OCI-M2 (cell line): Measurements from ENCODE around the gene NR3C1.

Source experiments
- DNase-seq: peaks from one replicate; lab custom pipeline; 2025; ENCODE audit not compliant: unreplicated experiment; lab: John Stamatoyannopoulos, UW

NR3C1 gene

DNA sequence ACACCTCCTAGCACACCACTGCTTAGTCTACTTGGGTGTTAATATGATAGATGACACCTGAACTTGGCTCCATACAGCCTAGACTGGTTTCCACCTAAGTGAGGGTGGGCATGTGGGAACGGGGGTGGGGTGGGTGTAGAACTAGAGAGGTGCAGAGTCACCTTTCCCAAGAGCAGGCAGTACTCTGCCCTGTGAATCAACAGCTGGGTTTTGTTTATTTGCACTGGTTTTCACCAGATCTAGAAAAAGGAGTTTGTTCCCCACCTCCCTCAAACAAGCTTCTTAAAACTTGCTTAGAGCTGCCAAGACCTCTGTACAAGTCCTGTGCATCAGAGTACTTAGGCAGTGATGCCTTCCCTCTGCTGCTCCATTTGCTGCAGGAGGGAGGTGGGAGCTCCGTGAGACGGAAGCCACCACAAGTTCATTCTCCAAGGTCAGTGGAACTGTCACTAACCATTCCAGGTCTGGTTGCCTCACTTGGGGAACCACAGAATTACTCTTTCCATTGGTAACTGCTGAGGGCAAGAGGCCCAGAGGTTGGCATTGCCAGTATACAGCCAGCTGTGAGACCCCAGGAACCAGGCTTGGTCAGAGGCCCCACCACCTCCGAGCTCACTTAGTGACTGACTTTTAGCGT lies 163.5 kb downstream of the NR3C1 start:
- no peak for DNase-seq

GRCh38 chr5:143238620-143239019 lies 164.9 kb downstream of the NR3C1 start:
- no peak for DNase-seq

- DNase-seq: no peak
These were observed 165.8 kb downstream of the NR3C1 start for GRCh38 chr5:143237664-143238063.

DNA sequence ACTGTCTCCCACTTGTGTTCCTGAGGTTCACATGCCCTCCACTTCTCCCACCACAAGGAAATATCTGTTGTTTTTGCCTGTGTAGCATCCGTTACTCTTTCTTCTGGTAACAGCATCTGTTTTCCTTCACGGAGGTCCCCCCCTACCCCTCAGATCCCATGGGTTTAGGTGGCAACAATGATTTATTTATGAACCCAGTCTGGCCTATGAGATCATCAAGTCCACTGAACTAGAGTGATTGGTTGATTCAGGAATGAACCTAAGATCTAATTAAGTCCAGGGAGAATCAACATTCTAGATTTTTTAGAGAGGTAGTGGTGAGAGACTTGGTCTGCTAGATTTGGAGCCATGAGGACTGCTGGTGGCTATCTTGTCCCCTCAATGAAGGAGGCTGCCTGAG lies 166.8 kb downstream of the NR3C1 start:
- no peak for DNase-seq

GRCh38 chr5:143235423-143235822 lies 168.1 kb downstream of the NR3C1 start:
- DNase-seq: no peak

- DNase-seq: no peak
These were observed 169.2 kb downstream of the NR3C1 start for GRCh38 chr5:143234162-143234842.

DNA sequence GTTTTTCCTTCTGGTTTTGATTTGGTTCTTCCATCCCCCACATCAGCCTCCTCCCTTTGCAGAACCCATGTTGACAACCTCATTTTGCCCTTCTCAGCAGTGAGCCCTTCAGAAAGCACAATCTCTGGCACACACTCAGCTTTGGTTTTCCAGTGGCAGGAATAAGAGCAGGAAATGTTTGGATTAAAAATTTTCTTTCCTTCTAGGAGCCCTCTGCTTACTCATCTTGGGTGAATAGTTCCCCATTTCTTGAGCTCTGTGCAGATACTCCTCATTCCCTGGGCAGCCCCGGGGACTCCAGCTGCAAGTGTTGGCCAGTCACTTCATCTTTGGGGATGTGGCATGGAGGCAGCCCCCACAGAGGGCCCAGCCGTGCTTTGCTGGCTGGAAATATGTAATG lies 170.5 kb downstream of the NR3C1 start:
- no peak for DNase-seq

DNA sequence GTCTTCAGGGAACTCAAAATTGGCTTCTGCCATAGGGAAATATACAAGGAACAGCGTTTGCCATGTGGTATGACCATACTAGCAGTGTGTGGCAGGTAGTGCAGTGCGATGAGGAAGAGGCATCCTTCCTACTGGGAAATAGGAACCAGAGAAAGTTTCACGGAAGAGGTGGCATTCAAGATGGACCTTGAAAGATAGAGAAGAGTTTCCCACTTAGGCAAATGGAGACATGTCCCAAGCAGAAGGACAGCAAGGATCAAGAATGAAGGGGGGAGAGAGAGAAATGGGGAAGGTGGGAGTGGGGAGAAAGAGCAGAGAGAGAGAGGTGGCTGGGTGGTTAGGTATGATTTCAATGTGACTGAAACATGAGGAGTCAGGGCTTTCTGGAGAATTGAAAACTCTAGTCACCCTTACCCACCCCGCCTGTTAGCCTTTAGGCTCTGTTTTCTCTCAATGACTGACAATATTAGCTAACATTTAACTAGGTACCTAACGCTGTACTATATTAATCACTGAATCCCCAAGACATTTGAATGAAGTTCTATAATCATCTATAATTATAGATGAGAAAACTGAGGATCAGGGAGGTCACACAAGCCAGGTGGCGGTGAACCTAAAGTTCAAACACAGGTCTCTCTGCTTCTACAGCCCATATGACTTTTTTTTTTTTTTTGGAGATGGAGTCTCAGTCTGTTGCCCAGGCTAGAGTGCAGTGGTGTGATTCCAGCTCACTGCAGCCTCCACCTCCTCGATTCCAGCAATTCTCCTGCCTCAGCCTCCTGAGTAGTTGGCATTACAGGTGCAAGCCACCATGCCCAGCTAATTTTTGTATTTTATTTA lies 171.3 kb downstream of the NR3C1 start:
- DNase-seq: no peak

GRCh38 chr5:143231416-143231815 lies 172.1 kb downstream of the NR3C1 start:
- DNase-seq: no peak

DNA sequence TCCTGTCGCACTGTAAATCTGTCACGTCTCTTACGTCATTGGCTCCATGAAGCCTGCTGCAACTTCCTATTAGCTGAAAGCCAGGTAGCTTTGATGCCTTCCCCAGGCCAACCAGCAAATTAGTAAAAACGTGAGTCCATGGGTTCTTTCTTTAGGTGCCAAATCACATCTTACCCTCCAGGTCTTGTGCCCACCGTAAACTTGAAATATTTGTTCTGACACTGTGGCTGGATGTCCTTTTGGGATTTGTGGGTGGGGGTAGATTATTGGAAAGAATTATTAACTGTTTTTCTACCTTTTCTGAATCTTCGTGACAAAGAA lies 172.8 kb downstream of the NR3C1 start:
- DNase-seq: no peak

- DNase-seq: no peak
These were observed 173.4 kb downstream of the NR3C1 start for GRCh38 chr5:143229896-143230675.

DNA sequence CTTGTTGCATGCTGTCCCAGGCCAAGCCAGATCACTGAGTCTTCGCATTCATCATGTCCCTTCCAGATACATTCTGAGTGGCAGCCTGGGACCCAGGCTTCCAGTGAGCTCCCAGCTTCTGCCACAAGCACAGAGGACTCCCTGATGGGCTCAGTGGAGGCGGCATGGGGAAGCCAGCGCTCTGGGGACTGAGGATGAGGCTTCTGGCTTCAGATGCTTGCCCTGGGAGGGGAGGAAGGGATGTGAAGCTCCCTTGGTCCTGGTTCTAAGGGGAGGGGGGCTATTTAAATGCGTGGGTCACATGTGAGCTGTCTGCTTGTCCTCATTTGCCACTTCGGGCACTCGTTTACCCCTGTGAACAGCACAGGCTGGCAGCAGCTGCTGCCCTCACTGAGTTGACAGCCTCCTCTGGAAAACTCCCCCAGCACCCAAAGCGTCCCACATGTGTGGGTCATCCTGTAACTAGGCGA lies 174.0 kb downstream of the NR3C1 start:
- no peak for DNase-seq

DNA sequence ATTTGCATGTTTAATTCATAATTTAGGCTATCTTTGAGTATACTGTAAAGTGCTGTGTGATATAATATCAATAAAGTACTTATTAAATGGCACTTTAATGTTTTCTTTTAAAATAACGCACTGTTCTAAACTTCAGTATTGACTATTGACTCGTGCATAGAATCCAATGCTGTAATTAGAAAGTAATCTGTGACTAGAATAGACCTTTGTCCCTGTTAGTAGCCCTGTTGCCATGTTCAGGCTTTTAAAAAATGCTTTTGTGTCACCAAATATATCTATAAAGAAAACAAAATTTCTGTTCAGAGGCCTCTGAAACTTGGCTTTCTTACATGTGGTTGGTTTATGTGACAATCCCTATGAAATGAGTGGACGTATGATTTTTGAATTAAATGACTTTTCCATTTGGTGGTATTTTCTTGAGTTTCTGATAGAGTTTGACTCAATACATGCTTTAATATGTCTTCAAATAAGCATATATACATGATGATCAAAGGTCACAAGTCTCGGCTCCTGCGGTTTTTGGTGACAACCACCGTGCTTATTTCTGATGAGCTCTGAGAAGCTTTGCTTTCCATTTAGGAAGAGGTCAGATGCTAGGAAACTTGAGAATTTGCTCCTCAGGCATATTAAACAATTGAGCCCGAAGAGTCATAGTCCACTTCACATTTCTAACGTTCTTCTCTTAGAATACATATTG lies 174.7 kb downstream of the NR3C1 start:
- DNase-seq: no peak
